Measurements from ENCODE around the gene NOL9. TPM values are rescaled to one million over a fixed set of nuclear protein-coding genes. Genes with fewer than 3 reads are reported as not detected.
"Not testable (repeated sequence)": the region's sequence is repeated elsewhere in the genome, so short reads cannot be mapped to it uniquely, and the experiment has no call there.

Gene NOL9
- 8.7 TPM for polyA plus RNA-seq (2013, experiment 1 of 2; ENCODE audit: insufficient read length)
- 7.6 TPM for polyA plus RNA-seq (2013, experiment 2 of 2; ENCODE audit: insufficient read length)

GRCh38 chr1:6554031-6554906, at the start of gene NOL9:
Gene NOL9, minus strand, starts transcription at chr1:6554513. Its CDS starts 11 bp downstream, at chr1:6554502.
- DNase-seq: peak; percentile 90

DNA sequence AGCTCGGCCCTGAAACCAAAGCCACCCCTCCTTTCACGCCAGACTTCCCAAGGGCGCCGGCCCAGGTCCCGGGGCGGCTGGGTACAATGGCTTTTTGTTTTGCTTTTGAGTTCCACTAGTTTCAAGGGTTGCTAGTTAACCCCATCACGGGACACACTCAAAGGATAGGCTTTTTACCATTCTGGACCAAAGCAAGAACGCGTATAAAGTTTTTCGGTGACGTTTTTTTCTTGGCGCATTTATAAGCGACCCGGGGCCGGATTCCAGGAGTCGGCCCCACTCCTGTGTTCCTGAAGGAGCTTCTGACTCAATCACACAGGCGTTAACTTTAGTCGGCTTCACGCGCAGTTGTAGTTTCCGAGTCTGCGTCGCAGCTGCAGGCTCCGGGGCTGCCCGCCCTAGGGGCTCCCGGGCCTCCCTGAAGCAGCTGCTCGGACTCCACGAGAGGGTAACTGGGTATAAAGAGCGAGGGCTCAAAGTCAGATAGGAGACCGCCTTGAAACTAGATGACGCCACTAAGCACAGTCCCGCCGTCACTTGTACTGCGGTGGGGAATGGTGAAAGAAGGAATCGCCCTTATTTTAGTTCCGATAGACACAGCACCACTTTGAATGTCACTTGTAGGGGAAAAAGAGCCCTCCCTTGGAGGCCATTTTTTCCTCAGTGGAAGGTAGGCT, 49.1 kb upstream of the NOL9 start:
- peak; percentile 78 for DNase-seq

DNA sequence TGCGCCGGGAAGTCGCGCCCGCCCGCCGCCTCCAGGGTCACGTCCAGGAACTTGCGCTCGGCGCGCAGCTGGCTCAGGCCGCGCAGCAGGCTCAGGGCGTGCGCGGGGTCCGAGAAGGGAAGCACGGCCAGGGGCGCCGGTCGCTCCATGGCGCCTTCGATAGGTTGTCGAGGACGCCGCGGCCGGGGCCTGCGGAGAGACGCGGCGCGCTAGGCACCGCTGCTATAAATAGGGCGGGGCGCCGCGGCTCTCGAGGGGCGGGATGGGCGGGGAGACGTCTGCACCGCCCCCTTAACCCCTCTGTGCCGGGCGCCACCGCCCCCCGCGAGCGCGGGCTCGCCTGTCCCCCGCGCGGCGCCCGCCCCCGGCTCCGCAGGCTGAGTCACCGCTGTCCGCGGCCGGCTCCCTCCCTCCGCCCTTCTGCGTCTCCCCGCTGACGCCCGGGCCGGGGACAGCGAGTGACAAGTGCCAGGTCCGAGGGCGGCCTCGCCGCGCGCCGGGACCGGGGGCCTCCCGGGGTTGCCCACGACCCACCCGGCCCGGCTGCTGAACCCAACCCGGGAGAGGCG, 48.4 kb upstream of the NOL9 start, which contains the start of gene KLHL21:
TSS of gene KLHL21 (minus strand) at position 201 of the 569 bp plus-strand sequence. CDS start at position 149, 52 bp downstream.
- peak; percentile 93 for DNase-seq

GRCh38 chr1:6601923-6602668, 47.8 kb upstream of the NOL9 start:
- no peak for DNase-seq

GRCh38 chr1:6601049-6601922, 47.0 kb upstream of the NOL9 start:
- DNase-seq: peak; percentile 93

GRCh38 chr1:6600410-6601048, 46.2 kb upstream of the NOL9 start:
- no peak for DNase-seq

- not testable (repeated sequence) for DNase-seq
These were observed 45.7 kb upstream of the NOL9 start for GRCh38 chr1:6599991-6600390.

DNA sequence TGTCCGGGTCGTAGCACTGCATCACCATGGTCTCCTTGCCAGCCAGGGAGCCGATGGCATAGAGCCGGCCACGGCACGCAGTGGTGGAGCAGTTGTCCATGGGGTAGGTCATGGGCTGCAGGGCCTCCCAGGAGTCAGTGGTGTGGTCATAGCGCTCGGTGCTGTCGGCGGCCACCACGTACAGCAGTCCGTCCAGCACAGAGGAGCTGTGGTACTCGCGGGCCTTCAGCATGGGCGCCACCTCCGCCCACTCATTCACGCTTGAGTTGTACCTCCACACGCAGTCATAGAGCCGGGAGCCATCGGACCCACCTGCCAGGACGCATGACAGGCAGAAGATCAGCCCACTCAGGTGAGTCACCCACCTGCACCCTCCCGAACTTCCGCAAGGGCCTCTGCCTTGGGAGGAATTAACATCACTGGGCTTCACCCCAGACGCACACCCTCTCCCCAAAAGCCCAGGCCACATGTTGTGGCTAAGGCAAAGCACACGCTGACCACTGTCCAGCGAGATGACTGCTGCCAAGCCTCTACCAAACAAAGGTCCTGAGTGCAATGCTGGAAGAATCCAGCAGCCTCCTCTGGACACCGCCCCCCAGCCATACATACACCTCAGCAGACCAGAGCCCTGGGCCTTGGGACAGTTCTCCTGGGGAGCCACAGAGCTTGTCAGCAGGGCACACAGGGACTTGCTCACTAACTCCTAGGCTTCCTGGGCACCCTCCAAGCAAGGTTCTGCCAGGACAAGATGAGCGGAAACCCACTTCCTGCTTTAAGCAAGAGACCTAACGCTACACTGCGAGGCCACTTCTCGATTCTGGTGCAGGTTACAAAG, 45.0 kb upstream of the NOL9 start:
- no peak for DNase-seq

- DNase-seq: no peak
These were observed 43.4 kb upstream of the NOL9 start for GRCh38 chr1:6597777-6598131.

DNA sequence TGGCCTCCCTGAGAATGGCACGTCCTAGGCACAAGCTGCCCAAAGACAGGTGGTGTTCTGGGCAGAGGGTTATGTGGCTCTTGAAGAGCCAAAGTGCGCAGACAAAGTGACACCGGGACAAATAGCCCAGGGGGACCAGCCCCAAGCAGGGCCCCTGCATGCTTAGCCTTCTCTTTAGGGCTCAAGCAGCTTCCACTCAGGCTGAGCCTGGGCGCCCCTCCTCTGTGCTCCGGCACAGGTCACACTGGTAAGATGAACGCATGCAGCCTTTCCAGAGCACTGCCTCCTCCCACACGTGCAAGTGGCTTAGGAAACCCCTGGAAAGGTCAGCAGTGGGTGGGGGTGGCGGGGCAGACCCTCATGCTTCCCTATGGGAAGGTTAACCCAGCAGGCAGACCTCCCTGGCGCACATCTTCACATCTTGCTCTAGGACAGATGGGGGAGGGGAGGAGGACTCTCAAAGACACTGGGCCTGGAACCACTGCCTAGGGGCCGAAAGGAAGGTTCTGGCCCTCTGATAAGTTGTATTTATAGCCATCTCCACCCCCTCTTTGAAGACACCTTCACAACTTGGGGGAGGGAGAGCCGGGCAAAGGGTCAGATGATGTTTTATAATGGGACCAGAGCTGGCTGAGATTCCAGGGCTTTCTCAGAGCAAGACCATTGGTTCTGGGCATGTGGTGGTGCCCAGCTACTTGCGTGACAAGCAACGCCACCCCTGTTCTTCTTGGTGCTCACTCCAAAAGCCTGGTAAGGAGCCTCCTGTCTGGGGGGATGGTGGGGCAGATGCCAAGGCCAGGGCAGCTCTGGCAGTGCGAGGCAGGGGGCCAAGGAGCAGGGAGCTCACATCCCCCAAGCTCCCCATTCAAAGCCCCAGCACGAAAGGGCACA, 42.8 kb upstream of the NOL9 start:
- DNase-seq: no peak

GRCh38 chr1:6596351-6596750, 42.0 kb upstream of the NOL9 start:
- no peak for DNase-seq

DNA sequence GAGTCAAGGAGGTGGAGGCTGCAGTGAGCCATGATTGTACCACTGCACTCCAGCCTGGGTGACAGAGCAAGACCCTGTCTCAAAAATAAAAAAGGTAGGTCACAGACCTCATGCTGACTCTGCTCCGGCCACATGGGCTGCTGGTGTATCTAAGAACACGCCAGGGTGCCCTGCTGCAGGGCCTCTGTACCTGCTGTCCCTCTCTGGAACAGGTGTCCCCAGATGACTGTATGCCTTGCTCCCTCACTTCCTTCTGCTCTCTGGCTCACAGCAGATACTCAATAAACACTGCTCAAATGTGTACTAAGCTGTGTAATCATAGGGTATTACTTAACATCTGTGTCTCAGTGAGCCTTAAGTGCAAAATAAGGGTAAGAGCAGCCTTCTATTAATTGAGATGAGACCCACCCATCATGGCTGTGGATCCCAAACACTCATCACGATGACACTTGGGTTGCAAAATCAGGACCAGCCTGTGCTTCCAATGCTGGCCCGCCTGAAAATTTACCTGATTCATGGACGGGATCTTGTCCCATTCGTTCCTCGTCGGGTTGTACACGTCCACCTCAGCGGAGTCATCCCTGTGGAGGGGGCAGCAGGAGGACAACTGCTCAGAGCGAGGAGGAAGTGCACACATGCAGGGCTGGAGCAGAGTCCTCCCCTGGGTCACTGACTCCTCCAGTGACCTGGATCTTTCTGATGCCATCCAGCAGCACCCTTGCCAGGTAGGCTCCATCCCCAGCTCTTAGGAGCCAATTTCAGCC, 40.8 kb upstream of the NOL9 start:
- no peak for DNase-seq

DNA sequence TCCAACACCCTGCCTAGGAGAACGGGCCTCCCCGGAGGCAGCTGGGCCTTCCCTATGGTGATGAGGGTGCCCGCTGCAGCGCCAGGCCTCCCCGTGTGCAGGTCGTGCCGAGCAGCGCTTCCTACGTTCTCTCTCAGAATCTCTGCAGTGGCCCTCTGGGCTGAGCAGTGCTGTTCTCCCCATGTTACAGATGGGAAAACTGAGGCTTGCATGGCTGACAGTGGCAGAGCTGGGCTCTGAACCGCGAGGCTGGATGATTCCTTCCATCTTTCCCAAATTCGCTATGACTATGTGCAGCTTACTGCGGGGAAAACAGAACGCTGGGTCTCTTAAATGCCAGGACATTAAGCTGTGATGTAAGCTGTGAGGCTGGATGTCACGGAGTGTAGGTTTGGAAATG, 39.5 kb upstream of the NOL9 start:
- DNase-seq: no peak

- no peak for DNase-seq
These were observed 38.7 kb upstream of the NOL9 start for GRCh38 chr1:6592865-6593593.

GRCh38 chr1:6592441-6592840, 38.1 kb upstream of the NOL9 start:
- no peak for DNase-seq

- DNase-seq: no peak
These were observed 37.3 kb upstream of the NOL9 start for GRCh38 chr1:6591644-6592043.

- DNase-seq: no peak
These were observed 36.9 kb upstream of the NOL9 start for GRCh38 chr1:6591222-6591621.

DNA sequence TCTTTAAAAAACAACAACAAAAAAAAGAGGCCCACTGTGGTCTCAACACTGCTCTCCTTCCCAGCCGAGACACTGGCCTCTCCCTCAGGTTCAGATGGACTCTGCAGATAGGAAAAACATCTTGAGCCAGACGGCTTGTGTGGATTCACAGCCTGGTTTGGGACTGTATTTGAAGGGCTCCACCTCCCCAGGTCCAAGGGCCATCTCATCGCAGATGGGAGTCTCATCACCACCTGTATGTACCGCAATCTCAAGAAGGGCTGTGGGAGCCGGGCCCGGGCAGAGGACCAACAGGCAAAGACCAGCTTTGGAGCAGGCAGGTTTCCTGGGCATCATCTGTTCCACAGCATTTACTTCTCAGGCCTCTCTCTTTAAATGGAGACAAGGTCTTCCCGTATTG, 35.7 kb upstream of the NOL9 start:
- no peak for DNase-seq
